ENCODE data around the gene COL8A1. TPM values are rescaled to one million over a fixed set of nuclear protein-coding genes. Genes with fewer than 3 reads are reported as not detected.

The COL8A1 gene
- total RNA-seq, 4 donors from 2014 or later = 10.1 to 14.1 (median 11.5) TPM

DNA sequence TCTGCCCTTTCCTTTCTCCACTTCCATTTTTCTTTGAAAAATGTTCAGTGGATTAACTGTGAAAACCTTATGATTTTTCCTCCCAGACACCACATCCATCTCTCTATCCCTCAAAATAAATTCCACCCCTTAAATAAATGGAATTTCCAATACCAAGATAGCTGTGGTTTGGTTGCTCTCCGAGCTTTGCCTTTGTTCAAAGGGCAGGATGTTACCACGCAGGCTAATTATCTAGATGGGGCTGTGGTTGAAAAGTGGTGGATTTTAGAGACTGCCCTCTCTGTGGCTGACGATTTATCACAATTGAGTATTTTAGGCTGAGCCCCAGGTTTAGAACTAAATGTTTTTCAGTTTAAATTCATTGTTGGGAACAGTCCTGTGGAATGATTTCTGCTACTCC is 142.4 kb downstream of the COL8A1 start:
- TF ChIP-seq, protein P1, sequence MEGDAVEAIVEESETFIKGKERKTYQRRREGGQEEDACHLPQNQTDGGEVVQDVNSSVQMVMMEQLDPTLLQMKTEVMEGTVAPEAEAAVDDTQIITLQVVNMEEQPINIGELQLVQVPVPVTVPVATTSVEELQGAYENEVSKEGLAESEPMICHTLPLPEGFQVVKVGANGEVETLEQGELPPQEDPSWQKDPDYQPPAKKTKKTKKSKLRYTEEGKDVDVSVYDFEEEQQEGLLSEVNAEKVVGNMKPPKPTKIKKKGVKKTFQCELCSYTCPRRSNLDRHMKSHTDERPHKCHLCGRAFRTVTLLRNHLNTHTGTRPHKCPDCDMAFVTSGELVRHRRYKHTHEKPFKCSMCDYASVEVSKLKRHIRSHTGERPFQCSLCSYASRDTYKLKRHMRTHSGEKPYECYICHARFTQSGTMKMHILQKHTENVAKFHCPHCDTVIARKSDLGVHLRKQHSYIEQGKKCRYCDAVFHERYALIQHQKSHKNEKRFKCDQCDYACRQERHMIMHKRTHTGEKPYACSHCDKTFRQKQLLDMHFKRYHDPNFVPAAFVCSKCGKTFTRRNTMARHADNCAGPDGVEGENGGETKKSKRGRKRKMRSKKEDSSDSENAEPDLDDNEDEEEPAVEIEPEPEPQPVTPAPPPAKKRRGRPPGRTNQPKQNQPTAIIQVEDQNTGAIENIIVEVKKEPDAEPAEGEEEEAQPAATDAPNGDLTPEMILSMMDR (IDR thresholded peaks at IDR 0.05; ENCODE audit: low read depth) = no peak

DNA sequence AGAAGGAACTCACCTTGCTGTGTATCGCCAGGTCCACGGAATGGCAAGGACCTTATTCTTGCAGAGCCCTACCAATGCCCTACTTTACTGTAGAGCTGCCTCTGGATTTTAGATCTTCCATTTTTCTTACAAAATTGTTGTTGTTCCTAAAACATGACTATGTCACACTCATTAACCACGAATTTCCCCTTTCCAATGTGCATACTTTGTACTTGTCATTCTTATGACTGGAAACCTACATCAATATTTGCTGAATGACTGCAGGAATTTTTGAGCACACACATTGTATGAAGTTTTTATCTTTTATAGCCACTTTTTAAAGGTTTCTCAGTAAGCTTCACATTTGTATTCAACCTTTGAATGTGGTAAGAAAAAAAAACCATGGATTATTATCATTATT is 143.4 kb downstream of the COL8A1 start:
- TF ChIP-seq, protein P1 (IDR thresholded peaks at IDR 0.05; ENCODE audit: low read depth) = no peak

DNA sequence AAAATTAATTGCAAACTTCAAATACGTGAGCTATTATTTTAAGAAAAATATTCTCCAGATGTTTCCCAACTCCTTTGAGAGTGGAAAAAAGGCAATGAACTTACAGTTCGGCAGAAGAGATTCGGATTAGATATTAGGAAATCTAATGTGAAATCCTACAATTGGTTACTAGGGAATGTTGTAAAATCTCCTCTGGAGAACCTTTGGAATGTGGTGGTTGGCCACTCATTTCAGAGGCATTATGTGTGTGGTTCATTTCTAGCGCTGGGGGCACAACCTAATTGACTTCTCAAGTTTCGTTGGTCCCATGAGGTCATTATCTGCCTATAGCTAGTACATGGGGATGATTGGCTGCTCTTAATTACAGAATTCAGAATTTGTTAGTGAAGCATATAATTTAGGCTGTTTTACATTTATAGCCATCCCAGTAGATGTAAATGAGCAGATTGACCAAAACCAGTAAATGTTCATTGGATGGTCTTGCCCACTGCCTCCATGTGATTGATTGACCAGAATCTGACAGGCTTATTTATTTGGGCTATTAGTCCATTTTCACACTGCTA is 144.7 kb downstream of the COL8A1 start:
- TF ChIP-seq, protein P1 (IDR thresholded peaks at IDR 0.05; ENCODE audit: low read depth) = no peak

DNA sequence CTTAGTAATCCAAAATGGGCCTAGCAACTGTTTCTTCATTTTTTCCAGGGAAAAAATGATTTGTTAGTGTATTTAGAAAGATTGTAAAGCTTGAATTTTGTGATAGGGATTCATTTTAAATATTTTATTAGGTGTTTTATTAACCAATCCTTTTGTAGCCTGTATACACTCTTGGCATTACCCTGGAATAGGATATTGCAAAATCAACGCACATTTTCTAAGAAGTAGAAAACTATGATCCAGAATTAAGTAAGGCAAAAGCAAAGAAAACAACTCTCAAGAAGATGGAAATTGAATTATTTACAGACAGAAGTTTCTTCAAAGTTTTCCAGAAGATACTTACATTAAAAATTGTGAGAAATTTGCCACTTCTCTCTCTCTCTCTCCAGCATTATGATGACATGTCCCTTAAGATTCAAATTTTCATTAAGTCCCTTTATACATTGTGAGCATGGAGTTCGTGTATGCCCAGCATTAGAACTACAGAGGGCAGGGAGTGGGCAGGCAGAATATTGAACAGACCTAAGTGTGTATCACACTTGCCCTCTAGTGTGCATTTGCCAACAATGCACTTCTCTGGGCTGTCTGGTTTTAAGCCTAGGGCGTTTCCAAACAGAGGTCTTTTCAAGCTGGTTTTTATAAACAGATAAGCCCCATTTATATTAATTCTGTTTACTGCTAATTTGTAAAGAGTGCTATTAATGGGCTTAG is 150.8 kb downstream of the COL8A1 start:
- TF ChIP-seq, protein P1 (IDR thresholded peaks at IDR 0.05; ENCODE audit: low read depth) = no peak

DNA sequence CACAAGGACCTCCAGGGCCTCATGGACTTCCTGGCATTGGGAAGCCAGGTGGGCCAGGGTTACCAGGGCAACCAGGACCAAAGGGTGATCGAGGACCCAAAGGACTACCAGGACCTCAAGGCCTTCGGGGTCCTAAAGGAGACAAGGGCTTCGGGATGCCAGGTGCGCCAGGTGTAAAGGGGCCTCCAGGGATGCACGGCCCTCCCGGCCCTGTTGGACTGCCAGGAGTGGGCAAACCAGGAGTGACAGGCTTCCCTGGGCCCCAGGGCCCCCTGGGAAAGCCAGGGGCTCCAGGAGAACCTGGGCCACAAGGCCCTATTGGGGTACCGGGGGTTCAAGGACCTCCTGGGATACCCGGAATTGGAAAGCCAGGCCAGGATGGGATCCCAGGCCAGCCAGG is 156.1 kb downstream of the COL8A1 start:
- TF ChIP-seq, protein P1 (IDR thresholded peaks at IDR 0.05; ENCODE audit: low read depth) = no peak

DNA sequence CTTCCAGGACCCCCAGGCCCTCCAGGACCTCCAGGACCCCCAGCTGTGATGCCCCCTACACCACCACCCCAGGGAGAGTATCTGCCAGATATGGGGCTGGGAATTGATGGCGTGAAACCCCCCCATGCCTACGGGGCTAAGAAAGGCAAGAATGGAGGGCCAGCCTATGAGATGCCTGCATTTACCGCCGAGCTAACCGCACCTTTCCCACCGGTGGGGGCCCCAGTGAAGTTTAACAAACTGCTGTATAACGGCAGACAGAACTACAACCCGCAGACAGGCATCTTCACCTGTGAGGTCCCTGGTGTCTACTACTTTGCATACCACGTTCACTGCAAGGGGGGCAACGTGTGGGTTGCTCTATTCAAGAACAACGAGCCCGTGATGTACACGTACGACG is 157.2 kb downstream of the COL8A1 start:
- TF ChIP-seq, protein P1 (IDR thresholded peaks at IDR 0.05; ENCODE audit: low read depth) = no peak

DNA sequence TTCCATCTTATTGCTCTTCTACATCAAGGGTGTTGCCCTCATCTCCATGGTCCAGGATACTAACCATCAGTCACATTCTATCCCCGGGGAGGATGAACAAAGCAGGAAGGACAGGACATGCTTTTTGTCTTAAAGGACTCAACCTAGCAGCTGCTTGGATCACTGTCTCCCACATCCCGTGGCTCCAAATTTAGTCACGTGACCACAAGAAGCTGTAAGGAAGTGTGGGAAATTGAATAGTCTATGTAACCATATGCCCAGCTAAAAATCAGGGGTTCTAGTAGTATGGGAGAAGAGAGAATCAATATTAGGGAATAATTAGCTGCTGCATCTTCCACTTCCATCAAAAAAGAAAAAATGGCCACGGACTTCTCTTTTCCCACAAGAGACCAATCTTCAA is 161.0 kb downstream of the COL8A1 start:
- TF ChIP-seq, protein P1 (IDR thresholded peaks at IDR 0.05; ENCODE audit: low read depth) = no peak

Data from subcutaneous adipose tissue (tissue), 4 donors.